PFSK-1 (cell line): Measurements from ENCODE around the gene ODF2L.

ENCODE experiments used
- FOXP2 ChIP-seq: optimal IDR thresholded peaks from 2 replicates; pipeline ENCODE3; 2011; ENCODE audit warnings: borderline replicate concordance, control low read depth, inconsistent platforms; ENCODE audit not compliant: insufficient read depth; ENCODE audit errors: extremely low read length, extremely low read depth
- POLR2AphosphoS5 ChIP-seq: IDR thresholded peaks from 2 replicates; pipeline ENCODE4 v1.6.1; 2012; ENCODE audit warnings: low read depth, mild to moderate bottlenecking, control low read depth, low read length, moderate library complexity
- SIN3A ChIP-seq: IDR thresholded peaks from 2 replicates; pipeline ENCODE4 v1.6.1; 2012; ENCODE audit warnings: mild to moderate bottlenecking, low read length, moderate library complexity, borderline replicate concordance; ENCODE audit not compliant: insufficient read depth
- TAF1 ChIP-seq: IDR thresholded peaks from 2 replicates; pipeline ENCODE4 v1.6.1; 2012; ENCODE audit warnings: low read length, control low read depth, borderline replicate concordance; ENCODE audit not compliant: insufficient read depth
- TF ChIP-seq, protein P1 (sequence below), 2 experiments: IDR thresholded peaks; 2 replicates each; pipeline versions ENCODE4 v1.6.1 to v1.8.0; 2011 to 2012; ENCODE audit warnings: low read depth in 2 of 2, low read length in 2 of 2, control low read depth in 1 of 2, inconsistent platforms in 1 of 2, mild to moderate bottlenecking in 1 of 2, moderate library complexity in 1 of 2; ENCODE audit not compliant: insufficient read depth in 1 of 2

ODF2L gene

GRCh38 chr1:86324130-86324822 lies 71.8 kb downstream of the ODF2L start:
- TF ChIP-seq FOXP2 (no peak), TAF1 (no peak), SIN3A (no peak), POLR2AphosphoS5 (no peak)
- TF ChIP-seq, protein P1, sequence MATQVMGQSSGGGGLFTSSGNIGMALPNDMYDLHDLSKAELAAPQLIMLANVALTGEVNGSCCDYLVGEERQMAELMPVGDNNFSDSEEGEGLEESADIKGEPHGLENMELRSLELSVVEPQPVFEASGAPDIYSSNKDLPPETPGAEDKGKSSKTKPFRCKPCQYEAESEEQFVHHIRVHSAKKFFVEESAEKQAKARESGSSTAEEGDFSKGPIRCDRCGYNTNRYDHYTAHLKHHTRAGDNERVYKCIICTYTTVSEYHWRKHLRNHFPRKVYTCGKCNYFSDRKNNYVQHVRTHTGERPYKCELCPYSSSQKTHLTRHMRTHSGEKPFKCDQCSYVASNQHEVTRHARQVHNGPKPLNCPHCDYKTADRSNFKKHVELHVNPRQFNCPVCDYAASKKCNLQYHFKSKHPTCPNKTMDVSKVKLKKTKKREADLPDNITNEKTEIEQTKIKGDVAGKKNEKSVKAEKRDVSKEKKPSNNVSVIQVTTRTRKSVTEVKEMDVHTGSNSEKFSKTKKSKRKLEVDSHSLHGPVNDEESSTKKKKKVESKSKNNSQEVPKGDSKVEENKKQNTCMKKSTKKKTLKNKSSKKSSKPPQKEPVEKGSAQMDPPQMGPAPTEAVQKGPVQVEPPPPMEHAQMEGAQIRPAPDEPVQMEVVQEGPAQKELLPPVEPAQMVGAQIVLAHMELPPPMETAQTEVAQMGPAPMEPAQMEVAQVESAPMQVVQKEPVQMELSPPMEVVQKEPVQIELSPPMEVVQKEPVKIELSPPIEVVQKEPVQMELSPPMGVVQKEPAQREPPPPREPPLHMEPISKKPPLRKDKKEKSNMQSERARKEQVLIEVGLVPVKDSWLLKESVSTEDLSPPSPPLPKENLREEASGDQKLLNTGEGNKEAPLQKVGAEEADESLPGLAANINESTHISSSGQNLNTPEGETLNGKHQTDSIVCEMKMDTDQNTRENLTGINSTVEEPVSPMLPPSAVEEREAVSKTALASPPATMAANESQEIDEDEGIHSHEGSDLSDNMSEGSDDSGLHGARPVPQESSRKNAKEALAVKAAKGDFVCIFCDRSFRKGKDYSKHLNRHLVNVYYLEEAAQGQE (IDR thresholded peaks at IDR 0.05; ENCODE audit: insufficient read depth in 1 of 2, low read depth in 2 of 2, low read length in 2 of 2): no peak

GRCh38 chr1:86322241-86322640 lies 73.9 kb downstream of the ODF2L start:
- TF ChIP-seq SIN3A: no peak
- no peak for TF ChIP-seq FOXP2
- TF ChIP-seq POLR2AphosphoS5: no peak
- TF ChIP-seq, protein P1 (IDR thresholded peaks at IDR 0.05; ENCODE audit: insufficient read depth in 1 of 2, low read depth in 2 of 2, low read length in 2 of 2): no peak
- no peak for TF ChIP-seq TAF1

- TF ChIP-seq, protein P1 (IDR thresholded peaks at IDR 0.05; ENCODE audit: insufficient read depth in 1 of 2, low read depth in 2 of 2, low read length in 2 of 2): no peak
- no peak for TF ChIP-seq FOXP2
- TF ChIP-seq TAF1: no peak
- TF ChIP-seq SIN3A: no peak
- TF ChIP-seq POLR2AphosphoS5: no peak
These were observed 77.7 kb downstream of the ODF2L start for GRCh38 chr1:86318436-86318835.

GRCh38 chr1:86317926-86318325 lies 78.2 kb downstream of the ODF2L start:
- TF ChIP-seq, protein P1 (IDR thresholded peaks at IDR 0.05; ENCODE audit: insufficient read depth in 1 of 2, low read depth in 2 of 2, low read length in 2 of 2): no peak
- TF ChIP-seq SIN3A: no peak
- no peak for TF ChIP-seq FOXP2
- no peak for TF ChIP-seq TAF1
- TF ChIP-seq POLR2AphosphoS5: no peak

- TF ChIP-seq POLR2AphosphoS5 (no peak), TAF1 (no peak), SIN3A (no peak), FOXP2 (no peak)
- TF ChIP-seq, protein P1 (IDR thresholded peaks at IDR 0.05; ENCODE audit: insufficient read depth in 1 of 2, low read depth in 2 of 2, low read length in 2 of 2): no peak
These were observed 90.4 kb downstream of the ODF2L start for GRCh38 chr1:86305731-86306130.
